ENCODE data around the gene SLFN5. TPM values are rescaled to one million over a fixed set of nuclear protein-coding genes. Genes with fewer than 3 reads are reported as not detected.
"Not testable (repeated sequence)": the region's sequence is repeated elsewhere in the genome, so short reads cannot be mapped to it uniquely, and the experiment has no call there.

Gene SLFN5
- total RNA-seq = 9.4 TPM

DNA sequence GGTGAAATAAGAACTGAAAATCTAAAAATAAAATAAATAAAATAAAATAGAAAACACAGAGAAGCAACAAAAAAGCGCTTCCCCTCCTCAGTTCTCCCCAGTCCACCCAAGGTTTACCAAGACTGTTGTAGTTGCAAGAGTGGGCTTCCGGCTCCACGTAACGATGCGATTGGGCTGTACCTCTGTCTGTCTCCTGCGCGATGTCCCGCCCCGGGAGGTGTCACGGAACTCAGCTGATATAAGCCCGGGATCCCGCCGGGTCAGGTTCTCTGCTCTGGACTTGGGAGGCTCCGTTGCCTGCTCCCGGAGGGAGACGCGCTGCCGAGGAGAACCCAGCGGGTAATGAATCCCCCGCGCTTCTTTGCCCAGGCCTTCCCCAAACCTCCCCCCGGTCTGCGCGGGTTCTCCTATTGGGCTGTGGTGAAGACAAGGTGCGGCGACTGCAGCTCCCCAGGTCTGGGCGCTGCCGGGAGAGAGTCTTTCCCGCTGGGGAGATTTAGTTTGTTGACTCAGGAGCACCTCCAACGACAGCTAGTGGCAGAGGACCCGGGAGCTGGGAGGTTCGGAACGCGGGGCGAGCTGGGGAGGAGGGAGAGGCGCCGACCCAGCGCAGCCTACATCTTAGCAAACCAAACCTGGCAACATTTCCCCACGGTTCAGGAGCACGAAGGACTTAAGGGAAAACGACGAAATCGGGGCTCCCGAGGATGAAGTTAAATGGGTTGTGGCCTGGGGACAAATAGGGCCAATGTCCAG, at the start of gene SLFN5:
Gene SLFN5 (plus strand): TSS at position 268 of the 756 bp plus-strand sequence. CDS start 15,619 bp downstream, outside the sequence.
- peak; percentile 91 for DNase-seq

DNA sequence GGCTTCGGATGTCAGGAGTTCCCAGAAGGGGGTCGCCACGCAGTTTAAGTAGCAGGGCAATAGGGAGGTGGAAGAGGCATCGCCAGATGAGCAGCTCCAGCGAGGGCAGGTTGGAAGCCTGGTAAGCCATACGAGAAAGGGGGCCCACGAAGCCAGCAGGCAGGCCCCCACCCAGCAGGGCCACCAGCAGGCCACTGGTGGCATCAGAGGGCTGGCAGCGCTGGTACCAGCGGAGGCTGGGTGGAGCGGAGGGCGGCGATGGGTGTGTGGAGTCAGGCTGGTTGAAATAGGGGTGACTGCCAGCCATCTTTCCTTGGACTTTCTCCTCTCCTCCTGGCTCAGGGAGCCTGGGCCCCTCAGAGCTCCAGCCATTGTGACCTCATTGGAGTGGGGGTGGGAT, 48.9 kb upstream of the SLFN5 start, which contains the start of gene SLC35G3:
Gene SLC35G3 (minus strand): TSS at position 393 of the 400 bp plus-strand sequence. CDS start 86 bp downstream, at position 307.
- DNase-seq = not testable (repeated sequence)

DNA sequence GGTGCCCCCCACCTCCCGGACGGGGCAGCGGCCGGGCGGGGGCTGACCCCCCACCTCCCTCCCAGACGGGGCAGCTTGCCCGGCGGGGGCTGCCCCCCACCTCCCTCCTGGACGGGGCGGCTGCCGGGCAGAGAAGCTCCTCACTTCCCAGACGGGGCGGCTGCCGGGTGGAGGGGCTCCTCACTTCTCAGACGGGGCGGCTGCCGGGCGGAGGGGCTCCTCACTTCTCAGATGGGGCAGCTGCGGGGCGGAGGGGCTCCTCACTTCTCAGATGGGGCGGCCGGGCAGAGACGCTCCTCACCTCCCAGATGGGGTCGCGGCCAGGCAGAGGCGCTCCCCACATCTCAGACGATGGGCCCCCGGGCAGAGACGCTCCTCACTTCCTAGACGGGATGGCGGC, 47.8 kb upstream of the SLFN5 start:
- not testable (repeated sequence) for DNase-seq

DNA sequence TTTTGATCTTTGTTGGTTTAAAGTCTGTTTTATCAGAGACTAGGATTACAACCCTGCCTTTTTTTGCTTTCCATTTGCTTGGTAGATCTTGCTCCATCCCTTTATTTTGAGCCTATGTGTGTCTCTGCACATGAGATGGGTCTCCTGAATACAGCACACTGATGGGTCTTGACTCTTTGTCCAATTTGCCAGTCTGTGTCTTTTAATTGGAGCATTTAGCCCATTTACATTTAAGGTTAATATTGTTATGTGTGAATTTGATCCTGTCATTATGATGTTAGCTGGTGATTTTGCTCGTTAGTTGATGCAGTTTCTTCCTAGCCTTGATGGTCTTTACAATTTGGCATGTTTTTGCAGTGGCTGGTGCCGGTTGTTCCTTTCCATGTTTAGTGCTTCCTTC, 40.3 kb upstream of the SLFN5 start:
- DNase-seq = not testable (repeated sequence)

DNA sequence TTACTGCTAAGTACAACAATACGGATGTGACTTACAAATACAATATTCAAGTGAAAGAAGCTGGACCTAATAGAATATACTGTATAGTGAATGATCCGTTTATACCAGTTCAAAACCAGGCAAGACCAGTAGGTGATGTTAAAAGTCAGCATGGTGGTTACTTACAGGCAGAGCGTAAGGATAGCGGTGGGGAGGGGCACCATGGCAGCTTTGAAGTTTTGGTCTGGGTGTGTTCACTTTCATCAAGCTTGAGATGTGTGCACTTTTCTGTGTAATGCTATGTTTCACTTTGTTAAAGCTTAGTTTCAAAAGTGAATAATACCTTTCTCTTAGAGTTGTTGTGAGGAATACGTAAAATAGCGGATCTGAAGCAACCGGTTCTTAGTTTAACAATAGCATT, 32.1 kb upstream of the SLFN5 start:
- no peak for DNase-seq

- no peak for DNase-seq
Observed at GRCh38 chr17:35212668-35213067, 30.2 kb upstream of the SLFN5 start.

DNA sequence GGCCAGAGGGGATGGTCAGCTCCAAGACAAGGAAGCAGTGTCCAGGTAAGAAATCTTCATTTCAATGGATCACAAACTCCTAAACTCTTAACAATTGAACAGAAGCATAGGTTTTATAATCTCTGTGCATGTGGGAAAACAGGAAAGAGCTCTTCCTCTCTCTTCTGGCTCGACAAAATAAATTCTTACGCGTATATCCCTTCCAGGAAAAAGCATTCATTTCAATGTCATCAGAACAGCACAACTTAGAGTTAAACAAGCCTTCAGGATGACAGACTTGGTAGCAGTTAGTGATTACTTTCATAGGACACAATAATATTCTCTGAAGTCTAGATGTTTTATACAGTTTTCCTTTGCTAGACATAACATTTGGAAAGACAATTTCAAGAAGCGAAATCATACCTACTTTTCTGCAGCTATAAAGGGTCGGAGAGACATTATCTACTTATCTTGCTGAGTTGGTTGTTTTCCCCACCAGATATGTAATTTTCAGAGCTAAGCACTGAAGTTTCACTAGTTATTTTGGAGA, 29.4 kb upstream of the SLFN5 start:
- no peak for DNase-seq

DNA sequence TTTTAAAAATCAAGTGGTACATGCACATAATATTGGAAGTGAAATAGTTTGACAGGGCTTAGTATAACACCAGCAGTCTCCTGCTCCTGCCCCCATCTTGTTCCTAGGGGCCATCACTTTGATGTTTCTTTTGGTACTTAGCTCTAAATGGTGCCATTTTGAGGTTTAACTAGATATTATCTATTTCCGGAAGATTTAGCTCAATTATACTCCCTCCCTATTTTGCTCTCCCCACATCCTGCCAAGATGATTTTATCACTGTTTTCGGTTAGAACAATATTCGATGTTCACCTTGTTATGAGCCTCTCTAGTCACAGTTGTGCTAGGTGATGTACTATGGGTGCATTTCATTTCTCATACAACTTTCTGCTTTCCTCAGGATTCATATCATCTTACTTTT, 28.7 kb upstream of the SLFN5 start:
- no peak for DNase-seq

GRCh38 chr17:35214631-35215273, 28.1 kb upstream of the SLFN5 start:
- no peak for DNase-seq

GRCh38 chr17:35217107-35217506, 25.8 kb upstream of the SLFN5 start:
- no peak for DNase-seq

DNA sequence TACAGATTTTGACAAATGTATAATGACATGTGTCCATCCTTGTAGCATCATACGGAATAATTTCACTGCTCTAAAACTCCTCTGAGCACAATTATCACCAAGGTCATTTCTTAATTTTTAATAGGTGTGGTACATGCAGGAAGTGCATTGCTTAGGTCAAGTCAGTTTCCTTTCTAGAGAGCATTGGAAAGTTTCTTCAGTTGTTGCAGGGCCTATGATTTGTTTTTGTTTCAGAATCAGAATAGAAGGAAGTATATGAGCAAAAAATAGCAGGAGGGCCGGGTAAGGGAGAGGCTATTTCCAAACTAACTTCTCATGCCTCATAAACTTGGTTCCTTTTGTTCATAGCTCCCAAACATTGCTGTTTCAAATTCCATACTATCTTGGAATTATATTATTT, 24.0 kb upstream of the SLFN5 start:
- no peak for DNase-seq

- DNase-seq = no peak
Observed at GRCh38 chr17:35222452-35222851, 20.4 kb upstream of the SLFN5 start.

GRCh38 chr17:35224436-35224835, 18.4 kb upstream of the SLFN5 start:
- no peak for DNase-seq

GRCh38 chr17:35227546-35227945, 15.3 kb upstream of the SLFN5 start:
- DNase-seq = no peak

- DNase-seq = no peak
Observed at GRCh38 chr17:35229638-35230037, 13.2 kb upstream of the SLFN5 start.

GRCh38 chr17:35234315-35234714, 8.6 kb upstream of the SLFN5 start:
- DNase-seq = not testable (repeated sequence)

DNA sequence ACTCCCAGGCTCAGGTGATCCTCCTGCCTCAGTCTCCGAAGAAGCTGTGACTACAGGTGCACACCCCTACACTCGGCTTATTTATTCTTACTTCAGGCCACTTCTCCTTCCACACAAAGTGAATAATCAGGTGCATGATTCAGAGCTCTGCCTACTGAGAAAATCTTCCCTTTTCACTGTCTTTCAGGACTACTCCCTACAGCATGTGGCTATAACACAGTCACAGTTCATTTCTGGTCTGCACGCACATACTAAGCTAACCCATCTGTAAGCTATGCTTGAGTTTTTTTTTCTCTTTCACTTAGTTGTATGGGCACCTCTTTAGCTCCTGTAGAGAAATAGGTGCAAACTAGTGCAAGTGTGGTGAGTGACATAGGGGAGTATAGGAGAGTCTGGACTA, 7.6 kb upstream of the SLFN5 start:
- DNase-seq = no peak

DNA sequence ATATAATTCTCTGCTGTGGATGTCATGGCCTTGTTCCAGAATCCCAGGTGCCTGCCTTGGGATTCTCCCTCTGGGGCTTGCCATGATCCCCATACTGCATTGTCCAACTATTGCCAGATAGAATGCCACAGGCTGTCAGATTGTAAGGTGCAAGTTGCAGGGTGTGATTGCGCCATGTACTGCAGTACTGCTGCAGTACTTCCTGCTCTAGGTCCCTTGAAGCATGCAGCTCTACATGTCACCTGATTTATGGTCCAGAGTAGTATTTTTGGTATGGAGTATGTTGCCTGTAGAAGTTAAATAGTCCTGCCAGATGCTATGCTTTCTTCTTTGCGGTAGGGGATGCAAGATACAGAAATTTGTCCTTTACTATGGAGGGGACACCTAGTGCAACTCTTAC, 7.0 kb upstream of the SLFN5 start:
- no peak for DNase-seq

GRCh38 chr17:35236821-35237220, 6.1 kb upstream of the SLFN5 start:
- DNase-seq = no peak

DNA sequence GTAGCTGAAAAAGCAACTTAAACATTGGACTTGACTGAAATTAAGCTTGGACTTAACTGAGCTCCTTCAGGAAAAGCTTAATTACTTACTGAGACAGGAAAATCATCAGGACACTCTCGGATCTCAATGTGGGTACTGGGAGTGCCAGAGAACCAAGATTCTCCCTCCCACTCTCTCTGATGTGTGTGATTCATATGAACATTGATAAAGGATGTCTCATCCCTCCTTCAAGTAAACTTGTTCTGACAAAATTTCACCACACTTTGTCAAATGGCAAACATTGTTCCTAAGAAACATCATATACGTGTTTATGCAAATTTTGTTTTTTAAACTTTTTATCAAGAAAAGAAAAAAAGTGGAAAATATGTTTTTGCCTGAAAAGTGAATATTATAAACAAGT, 4.1 kb upstream of the SLFN5 start:
- no peak for DNase-seq

- DNase-seq = no peak
Observed at GRCh38 chr17:35239823-35240222, 3.0 kb upstream of the SLFN5 start.

DNA sequence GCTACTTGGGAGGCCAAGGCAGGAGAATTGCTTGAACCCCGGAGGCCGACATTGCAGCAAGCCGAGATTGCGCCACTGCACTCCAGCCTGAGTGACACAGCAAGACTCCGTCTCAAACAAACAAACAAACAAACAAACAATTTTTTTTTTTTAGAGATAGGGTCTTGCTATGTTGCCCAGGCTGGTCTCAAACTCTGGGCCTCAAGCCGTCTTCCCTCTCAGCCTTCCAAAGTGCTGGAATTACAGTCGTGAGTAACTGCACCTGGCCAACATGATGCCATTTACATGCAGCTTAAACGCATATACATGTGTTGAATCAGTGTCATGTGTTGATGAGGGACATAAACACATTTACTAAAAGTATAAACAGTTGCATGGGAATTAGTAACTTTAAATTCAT, 2.0 kb upstream of the SLFN5 start:
- no peak for DNase-seq

DNA sequence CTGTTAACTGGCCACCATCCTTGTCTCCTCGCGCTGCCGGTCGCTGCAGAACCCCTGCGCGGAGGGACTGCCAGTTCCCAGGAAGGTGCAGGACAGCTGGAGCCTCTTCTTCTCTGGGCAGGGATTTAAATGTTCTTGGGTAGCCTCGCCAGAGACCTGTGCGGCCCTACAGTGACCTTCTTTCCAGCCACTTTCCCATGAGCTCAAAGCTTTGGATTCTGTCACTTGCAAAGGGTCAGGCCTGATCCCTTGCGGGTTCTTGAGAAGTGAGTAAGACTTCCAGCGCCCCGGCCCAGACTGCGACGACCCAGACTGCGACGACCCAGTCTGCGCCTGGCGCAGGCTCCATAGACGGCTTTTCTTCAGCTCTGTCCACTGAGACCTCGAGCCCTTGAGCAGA, 1.4 kb upstream of the SLFN5 start:
- DNase-seq = no peak
